Caco-2 (cell line): Measurements from ENCODE around the gene GLT8D2. TPM values are rescaled to one million over a fixed set of nuclear protein-coding genes. Genes with fewer than 3 reads are reported as not detected.

Source experiments
- BruUV-seq: library from RNA; stranded (reverse); fragments of 400-500 nt; replicated peaks from 2 replicates; lab custom pipeline; 2021; lab: Mats Ljungman, UMichigan
- CTCF ChIA-PET: fragments of 300-600 bp; sonication (Branson Sonifier 250); formaldehyde crosslinking; loops from one replicate; lab custom pipeline; 2022; ENCODE audit warnings: antibody characterized with exemption; lab: Charles Lee
- POLR2A ChIA-PET: fragments of 300-600 bp; sonication (Branson Sonifier 250); formaldehyde crosslinking; loops from one replicate; lab custom pipeline; 2022; ENCODE audit warnings: antibody characterized with exemption; lab: Charles Lee
- DNase-seq, 2 experiments: peaks; one replicate each; pipeline versions ENCODE4 v3.0.0 to v3.0.0-alpha.2; 2020 to 2022
- H3K27me3 ChIP-seq: replicated peaks from 2 replicates; pipeline ENCODE4 v1.6.0; 2011; ENCODE audit warnings: low read length; ENCODE audit not compliant: control insufficient read depth, insufficient read depth
- H3K36me3 ChIP-seq: 2 replicates; pipeline ENCODE4 v1.5.1; 2011; ENCODE audit warnings: low read length; ENCODE audit not compliant: control insufficient read depth, insufficient read depth
- H3K4me1 ChIP-seq: fragments of 250-450 bp; sonication (Bioruptor Pico); 2 replicates; pipeline ENCODE4 v1.5.1; 2020; ENCODE audit warnings: mild to moderate bottlenecking
- H3K4me3 ChIP-seq: 2 replicates; pipeline ENCODE4 v1.5.1; 2011; ENCODE audit warnings: low read depth, mild to moderate bottlenecking, control low read depth, low read length
- H3K9me3 ChIP-seq: fragments of 250-450 bp; sonication (Bioruptor Pico); 2 replicates; pipeline ENCODE4 v1.5.1; 2020; ENCODE audit warnings: mild to moderate bottlenecking, moderate library complexity
- H3K27ac Mint-ChIP-seq: one replicate; pipeline ENCODE4 v1.8.0; 2022; ENCODE audit warnings: mixed read lengths; ENCODE audit not compliant: unreplicated experiment
- H3K27me3 Mint-ChIP-seq: one replicate; pipeline ENCODE4 v1.8.0; 2022; ENCODE audit warnings: mixed read lengths; ENCODE audit not compliant: insufficient read depth, unreplicated experiment
- H3K36me3 Mint-ChIP-seq: one replicate; pipeline ENCODE4 v1.8.0; 2022; ENCODE audit warnings: mild to moderate bottlenecking, mixed read lengths; ENCODE audit not compliant: insufficient read depth, unreplicated experiment
- H3K4me1 Mint-ChIP-seq: one replicate; pipeline ENCODE4 v1.8.0; 2022; ENCODE audit warnings: low read depth, mixed read lengths; ENCODE audit not compliant: unreplicated experiment
- H3K4me3 Mint-ChIP-seq: one replicate; pipeline ENCODE4 v1.8.0; 2022; ENCODE audit warnings: mild to moderate bottlenecking, moderate library complexity, mixed read lengths; ENCODE audit not compliant: unreplicated experiment
- H3K9me3 Mint-ChIP-seq: one replicate; pipeline ENCODE4 v1.8.0; 2022; ENCODE audit warnings: mixed read lengths; ENCODE audit not compliant: unreplicated experiment
- CTCF ChIP-seq, 2 experiments: fragments of 200-600 bp in 1 of 2; IDR thresholded peaks; 1 replicate in 1 of 2; 2 replicates in 1 of 2; pipeline versions ENCODE4 v1.5.1 to v1.8.0; 2011 to 2022; ENCODE audit warnings: antibody characterized with exemption in 1 of 2, control low read depth in 1 of 2, inconsistent platforms in 1 of 2, low read depth in 1 of 2, low read length in 1 of 2, mild to moderate bottlenecking in 1 of 2, moderate library complexity in 1 of 2; ENCODE audit not compliant: insufficient read depth in 1 of 2, severe bottlenecking in 1 of 2, unreplicated experiment in 1 of 2
- intact Hi-C: fragments of 100-400 bp; cut with micrococcal nuclease; formaldehyde crosslinking; loops from one replicate; pipeline ENCODE4 v1.10.0; 2022; ENCODE audit not compliant: unreplicated experiment
- total RNA-seq: library from RNA; stranded (reverse); gene quantifications from 2 replicates; pipeline ENCODE4 v1.2.3, GENCODE V29; 2022

The GLT8D2 gene
- total RNA-seq, 1 experiment from 2014 or later, result not detected

GRCh38 chr12:104073699-104074098, 23.7 kb upstream of the GLT8D2 start:
- H3K36me3 Mint-ChIP-seq, result no peaks in the 10 kb centered on the region
- no peak for DNase-seq
- intact Hi-C loops, result no loop called here
- ChIA-PET POLR2A (no interaction called here), CTCF (no interaction called here)
- H3K27ac Mint-ChIP-seq, result no peak overlapping the region
- no peak overlapping the region for H3K4me3 Mint-ChIP-seq
- H3K9me3 Mint-ChIP-seq, result no peaks in the 10 kb centered on the region
- no peaks in the 10 kb centered on the region for H3K27me3 Mint-ChIP-seq
- H3K4me1 Mint-ChIP-seq, result peaks cover 6% of the 10 kb centered on the region
- Histone ChIP-seq H3K27me3 (no peaks in the 10 kb centered on the region), H3K9me3 (no peaks in the 10 kb centered on the region), H3K36me3 (no peaks in the 10 kb centered on the region), H3K4me3 (no peak overlapping the region), H3K4me1 (peaks cover 5% of the 10 kb centered on the region)
- no TSS peak for BruUV-seq
- TF ChIP-seq CTCF (IDR thresholded peaks at IDR 0.05; ENCODE audit: insufficient read depth in 1 of 2, low read depth in 1 of 2, low read length in 1 of 2, severe bottlenecking in 1 of 2, unreplicated experiment in 1 of 2), result no peak

GRCh38 chr12:104072099-104072498, 22.1 kb upstream of the GLT8D2 start:
- H3K9me3 ChIP-seq, result no peaks in the 10 kb centered on the region
- TF ChIP-seq CTCF (IDR thresholded peaks at IDR 0.05; ENCODE audit: insufficient read depth in 1 of 2, low read depth in 1 of 2, low read length in 1 of 2, severe bottlenecking in 1 of 2, unreplicated experiment in 1 of 2), result no peak
- Mint-ChIP-seq H3K27ac (no peak overlapping the region), H3K9me3 (no peaks in the 10 kb centered on the region), H3K4me1 (peaks cover 6% of the 10 kb centered on the region), H3K27me3 (no peaks in the 10 kb centered on the region), H3K4me3 (no peak overlapping the region), H3K36me3 (no peaks in the 10 kb centered on the region)
- POLR2A ChIA-PET, result no interaction called here
- BruUV-seq, result no TSS peak
- H3K27me3 ChIP-seq, result no peaks in the 10 kb centered on the region
- H3K4me1 ChIP-seq, result peaks cover 5% of the 10 kb centered on the region
- CTCF ChIA-PET, result no interaction called here
- intact Hi-C loops, result no loop called here
- no peaks in the 10 kb centered on the region for H3K36me3 ChIP-seq
- H3K4me3 ChIP-seq, result no peak overlapping the region
- no peak for DNase-seq

GRCh38 chr12:104064842-104065427, 14.9 kb upstream of the GLT8D2 start:
- DNase-seq, result no peak
- H3K27ac Mint-ChIP-seq, result peak overlapping the region; percentile 64

More at GRCh38 chr12:104064842-104065427, 14.9 kb upstream of the GLT8D2 start:
- no peaks in the 10 kb centered on the region for H3K9me3 ChIP-seq
- POLR2A ChIA-PET, result interaction anchor here (0.8 kb wide), 1 partner anchor 109 kb away, joined by 3 read pairs; no protein-coding TSS in a partner anchor
- intact Hi-C loops, result loop anchor here (2.0 kb wide), 1 partner anchor 100 kb away; the partner anchor contains the start of gene TDG
- BruUV-seq, result no TSS peak
- no peaks in the 10 kb centered on the region for H3K9me3 Mint-ChIP-seq
- no peak for TF ChIP-seq CTCF (IDR thresholded peaks at IDR 0.05; ENCODE audit: insufficient read depth in 1 of 2, low read depth in 1 of 2, low read length in 1 of 2, severe bottlenecking in 1 of 2, unreplicated experiment in 1 of 2)
- peaks cover 4% of the 10 kb centered on the region for H3K27me3 Mint-ChIP-seq
- no peaks in the 10 kb centered on the region for H3K36me3 ChIP-seq
- CTCF ChIA-PET, result interaction anchor here (0.7 kb wide), 1 partner anchor 44 kb away, joined by 3 read pairs; no protein-coding TSS in a partner anchor
- H3K4me3 ChIP-seq, result peak overlapping the region; percentile 97
- H3K27me3 ChIP-seq, result no peaks in the 10 kb centered on the region
- H3K4me1 ChIP-seq, result no peaks in the 10 kb centered on the region
- peaks cover 7% of the 10 kb centered on the region for H3K36me3 Mint-ChIP-seq
- peaks cover 5% of the 10 kb centered on the region for H3K4me1 Mint-ChIP-seq
- H3K4me3 Mint-ChIP-seq, result peak overlapping the region; percentile 91
